ENCODE measurements around the gene SRM. TPM values are rescaled to one million over a fixed set of nuclear protein-coding genes. Genes with fewer than 3 reads are reported as not detected.

Gene SRM
- total and polyA plus RNA-seq, 2 of the 13 experiments (the other 11 are each of a cell fraction or from before 2014, with no cell fraction given): 27.9 to 31.8 TPM

- TF ChIP-seq ZNF274 (CRISPR knock-in tag; IDR thresholded peaks at IDR 0.05) (0 out of 2 replicates have a peak, but pooled peaks have one; percentile 47), HNRNPH1 (optimal IDR thresholded peaks at IDR 0.05; ENCODE audit: low read depth, low read length) (no peak), ZMYM2 (CRISPR knock-in tag; IDR thresholded peaks at IDR 0.05) (peak; percentile 72), RFX3 (CRISPR knock-in tag; IDR thresholded peaks at IDR 0.05) (no peak), AGO2 (optimal IDR thresholded peaks at IDR 0.05; ENCODE audit: low read depth, low read length) (peak; percentile 52), EEA1 (CRISPR knock-in tag; IDR thresholded peaks at IDR 0.05; ENCODE audit: borderline replicate concordance) (no peak), FUBP1 (CRISPR knock-in tag; IDR thresholded peaks at IDR 0.05; ENCODE audit: borderline replicate concordance) (no peak), GZF1 (CRISPR knock-in tag; IDR thresholded peaks at IDR 0.05) (no peak), UBTF (CRISPR knock-in tag; IDR thresholded peaks at IDR 0.05) (peak; percentile 54), ZNF383 (CRISPR knock-in tag; IDR thresholded peaks at IDR 0.05; ENCODE audit: borderline replicate concordance) (no peak; the same call in 1 of the 2 replicates), ZNF101 (CRISPR knock-in tag; IDR thresholded peaks at IDR 0.05; ENCODE audit: borderline replicate concordance, low read depth) (no peak), ZNF703 (CRISPR knock-in tag; IDR thresholded peaks at IDR 0.05; ENCODE audit: borderline replicate concordance) (no peak), KIAA2018 (CRISPR knock-in tag; IDR thresholded peaks at IDR 0.05; ENCODE audit: borderline replicate concordance) (no peak), ISL2 (CRISPR knock-in tag; IDR thresholded peaks at IDR 0.05) (0 out of 2 replicates have a peak, but pooled peaks have one; percentile 25), E2F2 (CRISPR knock-in tag; IDR thresholded peaks at IDR 0.05; ENCODE audit: borderline replicate concordance) (no peak)
These were observed 13.0 kb downstream of the SRM start, which contains the start of gene MASP2 (continued) for GRCh38 chr1:11046625-11047365.
